ENCODE results near the gene ERCC6.

The ERCC6 gene

DNA sequence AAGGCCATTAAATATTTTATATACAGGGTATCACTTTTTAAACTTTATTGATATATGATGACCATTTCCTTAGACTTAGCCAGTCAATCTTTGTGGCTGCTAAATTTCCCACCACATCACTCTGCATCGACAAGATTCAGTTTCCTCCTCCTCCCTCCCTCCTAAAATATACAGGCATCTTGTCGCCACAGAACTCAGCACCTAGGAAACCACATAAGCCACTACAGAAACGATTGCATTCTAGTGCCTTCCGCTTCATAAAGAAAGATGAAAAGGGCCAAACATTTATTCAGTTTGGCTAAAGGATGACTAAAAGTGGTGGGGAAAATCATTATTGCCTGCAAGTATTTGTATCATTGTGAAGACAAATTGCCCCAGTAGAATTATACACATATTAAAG, 30.7 kb downstream of the ERCC6 start:
- no peak for DNase-seq

- DNase-seq, result no peak
Measured at GRCh38 chr10:49505589-49505988, 33.3 kb downstream of the ERCC6 start.

DNA sequence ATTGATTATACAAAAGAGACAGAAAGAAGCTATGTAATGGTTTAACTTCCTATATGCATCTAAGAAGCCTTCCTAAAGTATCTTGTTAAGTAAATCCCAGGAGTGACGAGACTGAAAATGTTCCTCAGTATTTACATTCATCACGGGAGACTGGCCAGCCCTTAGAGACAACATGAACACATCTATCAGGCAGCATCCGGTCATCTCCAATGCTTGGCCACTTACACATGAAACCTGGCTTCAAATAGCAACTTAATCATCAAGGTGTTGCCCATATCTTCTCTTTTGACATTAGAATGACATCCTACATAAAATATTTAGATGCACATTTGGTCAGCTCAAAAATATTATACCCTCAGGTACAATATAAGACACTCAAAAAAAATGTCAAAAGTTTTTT, 33.8 kb downstream of the ERCC6 start:
- no peak for DNase-seq

DNA sequence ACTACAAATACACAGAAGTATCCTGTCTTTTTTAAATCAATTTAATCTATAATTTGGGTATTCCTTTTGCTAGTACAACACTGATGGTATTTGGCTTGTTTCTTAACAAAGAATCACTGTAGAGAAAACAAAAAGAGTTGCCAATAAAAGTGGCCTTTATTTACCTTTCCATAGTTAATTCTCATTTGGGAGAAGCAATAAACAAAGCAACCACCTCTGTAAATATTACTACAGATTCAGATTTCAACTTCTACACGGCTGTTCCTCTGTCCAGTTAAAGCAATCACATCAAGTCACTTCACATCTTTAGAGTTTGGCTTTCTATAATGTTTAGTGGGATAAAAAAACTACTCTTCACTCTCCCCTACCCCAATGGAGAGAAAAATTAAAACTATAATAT, 34.4 kb downstream of the ERCC6 start:
- no peak for DNase-seq

GRCh38 chr10:49502358-49502757, 36.6 kb downstream of the ERCC6 start:
- no peak for DNase-seq

DNA sequence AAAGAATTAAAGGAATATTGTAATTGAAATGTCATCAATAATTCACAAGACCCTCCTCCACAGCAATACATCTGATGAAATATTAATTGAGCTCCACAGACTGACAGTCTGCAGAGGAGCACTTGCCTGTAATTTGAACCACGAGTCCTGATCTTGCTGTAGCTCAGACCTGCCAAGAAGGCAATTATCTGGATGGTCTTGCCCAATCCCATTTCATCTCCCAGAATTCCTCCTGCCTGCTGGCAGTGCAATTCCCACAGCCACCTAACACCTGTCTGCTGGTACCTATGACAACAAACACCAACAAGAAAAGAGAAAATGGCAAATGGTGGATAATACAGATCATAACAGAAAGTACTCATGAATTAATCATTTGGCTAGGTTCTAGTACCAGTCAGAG, 38.5 kb downstream of the ERCC6 start:
- DNase-seq, result no peak

DNA sequence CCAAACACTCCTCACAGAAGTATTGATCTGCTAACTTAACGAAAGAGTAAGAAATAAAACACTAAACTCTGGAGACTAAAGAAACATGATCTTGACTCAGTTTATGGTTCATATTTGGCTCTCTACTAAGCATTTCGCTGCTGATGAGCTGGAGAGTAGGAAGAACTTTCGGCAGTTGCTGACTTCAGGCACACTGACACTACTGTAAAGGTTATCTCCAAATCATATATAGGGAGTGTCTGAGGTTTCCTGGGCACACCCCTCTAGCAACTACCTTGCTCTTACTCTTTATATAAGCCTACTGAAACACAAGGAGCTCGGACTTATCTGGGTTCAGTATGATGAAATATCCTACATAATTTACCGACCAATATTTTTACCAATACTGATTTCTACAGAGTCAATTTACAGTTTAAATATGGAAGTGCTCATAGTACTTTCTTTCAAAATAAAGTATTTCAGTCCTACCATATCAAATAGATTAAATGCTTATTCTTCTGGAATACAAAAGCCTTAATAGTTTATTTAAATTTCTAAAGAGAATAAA, 39.5 kb downstream of the ERCC6 start:
- DNase-seq, result no peak

GRCh38 chr10:49498425-49498824, 40.5 kb downstream of the ERCC6 start:
- DNase-seq, result no peak

DNA sequence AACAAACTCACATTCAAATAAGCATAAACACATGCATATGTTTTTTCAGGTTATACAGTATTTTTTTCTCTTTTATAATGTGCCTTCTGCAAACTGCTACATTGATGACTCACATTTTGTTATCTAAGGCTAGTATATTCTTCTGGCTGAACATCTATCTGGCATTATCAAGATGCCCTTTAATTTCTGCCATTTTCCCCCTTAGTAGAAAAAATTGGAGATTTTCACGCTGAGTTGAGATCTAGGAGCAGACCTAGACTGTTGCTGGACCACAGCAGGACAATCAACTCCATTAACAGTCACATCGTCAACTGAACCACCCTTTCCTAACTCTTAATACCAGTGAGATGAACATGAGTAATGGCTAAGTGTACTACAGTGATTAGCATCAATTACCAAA, 41.6 kb downstream of the ERCC6 start:
- no peak for DNase-seq

DNA sequence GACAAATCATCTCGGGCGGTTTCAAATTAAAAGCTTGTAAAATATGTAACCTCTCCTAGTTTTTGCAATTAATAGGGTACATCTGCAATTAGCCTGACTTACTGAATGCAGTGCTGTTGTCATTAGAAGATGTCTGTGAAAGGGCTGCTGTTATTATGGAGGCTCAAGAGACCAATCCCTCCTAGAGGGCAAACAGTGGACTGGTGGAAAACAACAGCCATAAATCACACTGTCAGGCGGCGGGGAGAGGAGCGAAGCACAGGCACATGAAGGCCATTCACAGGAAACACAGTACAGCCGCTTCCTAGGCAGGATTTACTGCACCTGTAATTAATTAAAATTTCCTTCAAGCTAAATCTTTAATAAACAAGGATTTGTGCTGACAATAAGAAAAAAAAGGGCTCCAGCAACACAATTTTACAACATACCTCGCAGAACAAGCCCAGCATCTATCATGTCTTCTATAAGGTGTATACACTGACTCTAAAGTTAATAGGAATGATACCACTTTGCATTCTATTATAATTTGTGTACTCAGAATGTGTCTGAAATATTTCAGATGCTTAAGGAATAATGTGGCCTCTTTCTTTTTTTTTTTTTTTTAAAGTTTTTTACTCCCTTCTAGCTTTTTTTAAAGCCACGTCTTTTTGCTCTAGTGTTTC, 50.7 kb downstream of the ERCC6 start:
- no peak for DNase-seq

DNA sequence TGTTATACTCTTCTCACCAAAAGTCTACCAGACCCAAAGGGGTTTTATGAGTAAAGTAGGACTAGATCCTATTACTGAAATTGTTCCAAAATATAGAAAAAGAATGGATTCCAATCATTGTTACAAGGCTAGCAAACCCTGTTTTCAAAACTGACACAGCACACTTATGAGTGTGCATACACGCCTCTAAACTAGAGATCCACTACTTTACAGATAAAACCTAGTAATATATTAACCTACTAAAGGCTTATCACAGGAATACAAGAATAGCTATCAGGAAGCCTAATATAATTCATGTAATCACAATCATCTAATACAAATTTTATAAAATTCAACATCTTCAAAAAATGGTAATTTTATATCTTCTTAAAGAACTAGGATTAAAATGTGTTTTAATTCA, 52.2 kb downstream of the ERCC6 start:
- DNase-seq, result no peak

DNA sequence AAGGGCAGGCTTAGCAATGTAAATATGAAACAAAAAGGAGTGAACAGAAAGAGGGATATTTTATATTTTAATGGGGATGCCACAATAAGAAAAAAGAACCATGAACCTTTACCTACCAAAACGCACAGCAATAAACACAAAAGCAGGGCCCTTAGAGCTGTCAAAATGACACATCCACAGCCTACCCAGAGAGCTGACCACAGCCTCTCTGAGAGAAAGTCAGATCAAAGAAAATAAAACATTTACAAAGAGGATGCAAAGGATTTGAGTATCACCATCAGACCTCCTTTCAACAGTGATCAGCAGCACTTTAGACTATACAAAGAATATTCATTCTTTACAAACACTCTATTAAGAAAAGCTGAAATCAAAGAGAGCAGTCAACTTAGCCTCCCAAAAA, 52.9 kb downstream of the ERCC6 start:
- no peak for DNase-seq

- no peak for DNase-seq
Measured at GRCh38 chr10:49484486-49485235, 54.3 kb downstream of the ERCC6 start.

- DNase-seq, result no peak
Measured at GRCh38 chr10:49478819-49479218, 60.1 kb downstream of the ERCC6 start.

- no peak for DNase-seq
Measured at GRCh38 chr10:49474901-49475300, 64.0 kb downstream of the ERCC6 start.

DNA sequence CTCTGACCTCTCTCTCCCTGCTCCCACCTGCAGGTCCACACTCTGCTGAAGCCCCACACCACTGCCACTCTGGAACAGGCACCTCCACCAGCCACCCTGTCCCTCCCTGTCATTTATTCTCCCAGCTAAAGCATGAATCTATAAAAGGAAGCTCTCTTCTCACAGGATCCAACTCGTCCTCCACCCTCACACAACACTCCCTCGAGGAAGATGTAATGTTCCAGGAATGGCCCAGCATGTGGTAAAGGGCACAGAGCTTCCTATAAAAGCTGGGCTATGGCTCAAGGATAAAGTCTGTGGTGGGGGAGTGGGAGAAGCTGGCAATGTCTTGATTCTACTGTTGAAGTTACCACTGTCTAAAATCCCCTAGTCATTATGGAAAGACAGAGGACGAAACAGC, 67.4 kb downstream of the ERCC6 start:
- no peak for DNase-seq

GRCh38 chr10:49465736-49466135, 73.2 kb downstream of the ERCC6 start:
- DNase-seq, result no peak
